ENCODE results near the gene NT5DC1. TPM values are rescaled to one million over a fixed set of nuclear protein-coding genes. Genes with fewer than 3 reads are reported as not detected.

Gene NT5DC1
- total RNA-seq, 1 donor from 2014 or later, result 29.7 TPM

GRCh38 chr6:116062496-116062895 is 38.2 kb upstream of the NT5DC1 start:
- Mint-ChIP-seq H3K9me3 (ENCODE audit: unreplicated experiment) (no peaks in the 10 kb centered on the region), H3K36me3 (ENCODE audit: low read depth, unreplicated experiment) (no peaks in the 10 kb centered on the region), H3K27ac (ENCODE audit: unreplicated experiment) (no peak overlapping the region), H3K27me3 (ENCODE audit: low read depth, unreplicated experiment) (no peaks in the 10 kb centered on the region), H3K4me3 (ENCODE audit: unreplicated experiment) (no peak overlapping the region), H3K4me1 (ENCODE audit: low read depth, unreplicated experiment) (peaks cover 25% of the 10 kb centered on the region)
- FAIRE-seq, result no peak
- TF ChIP-seq EZH2 (IDR thresholded peaks at IDR 0.05; ENCODE audit: insufficient read depth, low read length), result no peak
- TF ChIP-seq CTCF (IDR thresholded peaks at IDR 0.05; ENCODE audit: insufficient read depth, low read depth, low read length), result no peak
- Histone ChIP-seq H3K79me2 (ENCODE audit: insufficient read depth, low read length) (no peaks in the 10 kb centered on the region), H3K4me3 (ENCODE audit: insufficient read depth, low read depth, low read length) (no peak overlapping the region), H3K9me3 (ENCODE audit: insufficient read depth, low read depth, low read length) (no peaks in the 10 kb centered on the region), H4K20me1 (ENCODE audit: insufficient read depth, low read length) (no peaks in the 10 kb centered on the region), H3K4me1 (ENCODE audit: insufficient read depth, low read length) (no peaks in the 10 kb centered on the region), H3K9ac (ENCODE audit: low read length) (no peak overlapping the region), H3K4me2 (ENCODE audit: low read length) (no peak overlapping the region), H2AFZ (ENCODE audit: low read depth, low read length) (no peak overlapping the region), H3K27me3 (ENCODE audit: insufficient read depth, low read length) (no peaks in the 10 kb centered on the region), H3K27ac (ENCODE audit: low read depth, low read length) (no peak overlapping the region), H3K36me3 (ENCODE audit: insufficient read depth, low read length) (no peaks in the 10 kb centered on the region)
- DNase-seq (ENCODE audit: low read depth), result no peak

- Histone ChIP-seq H3K9me3 (ENCODE audit: insufficient read depth, low read depth, low read length) (no peaks in the 10 kb centered on the region), H3K79me2 (ENCODE audit: insufficient read depth, low read length) (no peaks in the 10 kb centered on the region), H2AFZ (ENCODE audit: low read depth, low read length) (no peak overlapping the region), H3K4me2 (ENCODE audit: low read length) (no peak overlapping the region), H3K4me1 (ENCODE audit: insufficient read depth, low read length) (no peaks in the 10 kb centered on the region), H3K36me3 (ENCODE audit: insufficient read depth, low read length) (no peaks in the 10 kb centered on the region), H3K27ac (ENCODE audit: low read depth, low read length) (no peak overlapping the region), H4K20me1 (ENCODE audit: insufficient read depth, low read length) (no peaks in the 10 kb centered on the region), H3K9ac (ENCODE audit: low read length) (no peak overlapping the region), H3K4me3 (ENCODE audit: insufficient read depth, low read depth, low read length) (no peak overlapping the region), H3K27me3 (ENCODE audit: insufficient read depth, low read length) (no peaks in the 10 kb centered on the region)
- Mint-ChIP-seq H3K9me3 (ENCODE audit: unreplicated experiment) (no peaks in the 10 kb centered on the region), H3K4me1 (ENCODE audit: low read depth, unreplicated experiment) (peaks cover 19% of the 10 kb centered on the region), H3K4me3 (ENCODE audit: unreplicated experiment) (no peak overlapping the region), H3K36me3 (ENCODE audit: low read depth, unreplicated experiment) (no peaks in the 10 kb centered on the region), H3K27me3 (ENCODE audit: low read depth, unreplicated experiment) (no peaks in the 10 kb centered on the region), H3K27ac (ENCODE audit: unreplicated experiment) (no peak overlapping the region)
- DNase-seq (ENCODE audit: low read depth) (no peak), FAIRE-seq (no peak)
- TF ChIP-seq EZH2 (IDR thresholded peaks at IDR 0.05; ENCODE audit: insufficient read depth, low read length) (no peak), CTCF (IDR thresholded peaks at IDR 0.05; ENCODE audit: insufficient read depth, low read depth, low read length) (no peak)
Observed at GRCh38 chr6:116064666-116065065, 36.0 kb upstream of the NT5DC1 start.

GRCh38 chr6:116066789-116067188 is 33.9 kb upstream of the NT5DC1 start:
- Histone ChIP-seq H2AFZ (ENCODE audit: low read depth, low read length) (no peak overlapping the region), H3K79me2 (ENCODE audit: insufficient read depth, low read length) (no peaks in the 10 kb centered on the region), H3K27ac (ENCODE audit: low read depth, low read length) (no peak overlapping the region), H3K9me3 (ENCODE audit: insufficient read depth, low read depth, low read length) (no peaks in the 10 kb centered on the region), H3K9ac (ENCODE audit: low read length) (no peak overlapping the region), H3K27me3 (ENCODE audit: insufficient read depth, low read length) (no peaks in the 10 kb centered on the region), H3K4me3 (ENCODE audit: insufficient read depth, low read depth, low read length) (no peak overlapping the region), H3K4me1 (ENCODE audit: insufficient read depth, low read length) (no peaks in the 10 kb centered on the region), H3K36me3 (ENCODE audit: insufficient read depth, low read length) (no peaks in the 10 kb centered on the region), H4K20me1 (ENCODE audit: insufficient read depth, low read length) (no peaks in the 10 kb centered on the region), H3K4me2 (ENCODE audit: low read length) (no peak overlapping the region)
- H3K27ac Mint-ChIP-seq (ENCODE audit: unreplicated experiment), result no peak overlapping the region
- H3K27me3 Mint-ChIP-seq (ENCODE audit: low read depth, unreplicated experiment), result no peaks in the 10 kb centered on the region
- FAIRE-seq (no peak), DNase-seq (ENCODE audit: low read depth) (no peak)
- peaks cover under 1% of the 10 kb centered on the region for H3K4me1 Mint-ChIP-seq (ENCODE audit: low read depth, unreplicated experiment)
- H3K9me3 Mint-ChIP-seq (ENCODE audit: unreplicated experiment), result no peaks in the 10 kb centered on the region
- TF ChIP-seq CTCF (IDR thresholded peaks at IDR 0.05; ENCODE audit: insufficient read depth, low read depth, low read length) (no peak), EZH2 (IDR thresholded peaks at IDR 0.05; ENCODE audit: insufficient read depth, low read length) (no peak)
- no peaks in the 10 kb centered on the region for H3K36me3 Mint-ChIP-seq (ENCODE audit: low read depth, unreplicated experiment)
- no peak overlapping the region for H3K4me3 Mint-ChIP-seq (ENCODE audit: unreplicated experiment)

Measured in astrocyte (in vitro differentiated cells and primary cell).